Prostate gland (tissue), 2 donors: ENCODE data around the gene HNRNPM. TPM values are rescaled to one million over a fixed set of nuclear protein-coding genes. Genes with fewer than 3 reads are reported as not detected.
"Not testable (repeated sequence)": the region's sequence is repeated elsewhere in the genome, so short reads cannot be mapped to it uniquely, and the experiment has no call there.

Experiments
- DNase-seq: peaks from one replicate; pipeline ENCODE4 v3.0.0-alpha.2; 2019; ENCODE audit warnings: low spot score
- H3K27ac ChIP-seq, 2 donors: fragments of 200-600 bp; sonication (generic); 2 replicates each; pipeline ENCODE4 v1.5.1; 2017 to 2019
- H3K27me3 ChIP-seq: fragments of 200-600 bp; sonication (generic); replicated peaks from 2 replicates; pipeline ENCODE4 v1.5.1; 2019; ENCODE audit not compliant: insufficient read depth
- H3K36me3 ChIP-seq, 2 donors: fragments of 200-600 bp; sonication (generic); 1 replicate in 1 of 2; 2 replicates in 1 of 2; pipeline versions ENCODE4 v1.5.1 to v1.8.1; 2017 to 2019
- H3K4me1 ChIP-seq: fragments of 200-600 bp; sonication (generic); replicated peaks from 2 replicates; pipeline ENCODE4 v1.5.1; 2019
- H3K4me3 ChIP-seq, 2 donors: fragments of 200-600 bp; sonication (generic); 2 replicates each; pipeline ENCODE4 v1.5.1; 2017 to 2019
- H3K9me3 ChIP-seq: fragments of 200-600 bp; sonication (generic); 2 replicates; pipeline ENCODE4 v1.5.1; 2017
- POLR2A ChIP-seq: fragments of 450-650 bp; IDR thresholded peaks from one replicate; pipeline ENCODE4 v1.6.1; 2016; ENCODE audit warnings: antibody characterized with exemption, mild to moderate bottlenecking
- POLR2AphosphoS5 ChIP-seq: sonication (generic); formaldehyde crosslinking; IDR thresholded peaks from one replicate; pipeline ENCODE4 v1.6.1; 2017; ENCODE audit warnings: antibody characterized with exemption
- WGBS: methylation state at CpG from one replicate; pipeline ENCODE4 v1.1.5; 2018; 5-methylcytosine and 5-hydroxymethylcytosine counted together
- intact Hi-C: fragments of 100-400 bp; cut with DNase I; formaldehyde crosslinking; loops from one replicate; pipeline ENCODE4 v1.14.2; 2022
- total RNA-seq, 2 donors: library from RNA; depleted of rRNA; stranded (reverse); fragments of >200 nt; gene quantifications; one replicate each; pipeline ENCODE4 v1.1.0, GENCODE V29; 2016
- TF ChIP-seq, protein P1 (sequence below), 4 experiments: fragments of 200-600 bp in 2 of 4; fragments of 450-650 bp in 2 of 4; sonication (generic) in 2 of 4; IDR thresholded peaks; 1 replicate in 3 of 4; 2 replicates in 1 of 4; pipeline ENCODE4 v1.5.1; 2016 to 2019; ENCODE audit warnings: antibody characterized with exemption in 4 of 4, mild to moderate bottlenecking in 2 of 4, moderate library complexity in 2 of 4

Gene HNRNPM
- total RNA-seq, 2 donors from 2014 or later, result 111 to 147 TPM

- H3K36me3 ChIP-seq, result no peaks in the 10 kb centered on the region
- H3K27ac ChIP-seq, result peak within 1 kb of the TSS; percentile 98 to 100
- peaks cover 7% of the 10 kb centered on the region for H3K4me1 ChIP-seq
- DNase-seq, result peak; percentile 95
- 2% methylated on average over 52 of the region's 70 CpGs for WGBS
- peak; percentile 77 for TF ChIP-seq POLR2A
- TF ChIP-seq, protein P1, sequence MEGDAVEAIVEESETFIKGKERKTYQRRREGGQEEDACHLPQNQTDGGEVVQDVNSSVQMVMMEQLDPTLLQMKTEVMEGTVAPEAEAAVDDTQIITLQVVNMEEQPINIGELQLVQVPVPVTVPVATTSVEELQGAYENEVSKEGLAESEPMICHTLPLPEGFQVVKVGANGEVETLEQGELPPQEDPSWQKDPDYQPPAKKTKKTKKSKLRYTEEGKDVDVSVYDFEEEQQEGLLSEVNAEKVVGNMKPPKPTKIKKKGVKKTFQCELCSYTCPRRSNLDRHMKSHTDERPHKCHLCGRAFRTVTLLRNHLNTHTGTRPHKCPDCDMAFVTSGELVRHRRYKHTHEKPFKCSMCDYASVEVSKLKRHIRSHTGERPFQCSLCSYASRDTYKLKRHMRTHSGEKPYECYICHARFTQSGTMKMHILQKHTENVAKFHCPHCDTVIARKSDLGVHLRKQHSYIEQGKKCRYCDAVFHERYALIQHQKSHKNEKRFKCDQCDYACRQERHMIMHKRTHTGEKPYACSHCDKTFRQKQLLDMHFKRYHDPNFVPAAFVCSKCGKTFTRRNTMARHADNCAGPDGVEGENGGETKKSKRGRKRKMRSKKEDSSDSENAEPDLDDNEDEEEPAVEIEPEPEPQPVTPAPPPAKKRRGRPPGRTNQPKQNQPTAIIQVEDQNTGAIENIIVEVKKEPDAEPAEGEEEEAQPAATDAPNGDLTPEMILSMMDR (IDR thresholded peaks at IDR 0.05), result peak in 2 of 4 experiments; percentile 6 to 26
- TF ChIP-seq POLR2AphosphoS5, result peak; percentile 77
- intact Hi-C loops, result no loop called here
- H3K9me3 ChIP-seq, result no peaks in the 10 kb centered on the region
- H3K4me3 ChIP-seq, result peak within 1 kb of the TSS; percentile 73 to 97
- H3K27me3 ChIP-seq, result no peaks in the 10 kb centered on the region
Measured at GRCh38 chr19:8513687-8514504, 69.1 kb downstream of the HNRNPM start, which contains the start of gene ZNF414. Gene ZNF414 (minus strand): TSS chr19:8514167. CDS start chr19:8514046, 121 bp downstream.

- intact Hi-C loops, H3K4me1 ChIP-seq, H3K9me3 ChIP-seq, DNase-seq, H3K36me3 ChIP-seq, H3K27me3 ChIP-seq: not testable (repeated sequence)
- 76% methylated on average over 21 of the region's 21 CpGs for WGBS
- Histone ChIP-seq H3K27ac (peak overlapping the region; percentile 98 to 100), H3K4me3 (peak overlapping the region; percentile 73 to 97)
Measured at GRCh38 chr19:8514505-8515009, 69.8 kb downstream of the HNRNPM start.

DNA sequence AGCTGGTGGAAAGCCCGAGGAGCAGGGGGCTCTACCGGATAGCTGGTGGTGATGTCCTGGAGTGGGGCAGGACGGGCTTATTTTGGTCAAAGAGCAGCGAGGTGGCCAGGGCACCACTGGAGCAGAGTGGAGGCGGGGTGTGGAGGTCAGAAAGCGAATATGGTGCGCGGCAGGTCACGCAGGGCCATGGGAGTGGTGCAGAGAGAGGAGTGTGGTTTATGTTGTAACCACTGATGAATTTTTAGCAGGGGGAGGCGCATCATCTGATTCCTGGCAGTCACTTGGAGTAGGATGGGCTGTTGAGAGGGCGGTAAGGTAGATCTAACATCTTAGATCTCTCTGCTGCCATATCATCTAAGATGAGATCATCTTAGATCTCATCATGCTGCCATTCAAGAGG lies 70.5 kb downstream of the HNRNPM start:
- intact Hi-C loops, result no loop called here
- TF ChIP-seq POLR2AphosphoS5, result no peak
- H3K4me3 ChIP-seq, result no peak overlapping the region
- no peaks in the 10 kb centered on the region for H3K9me3 ChIP-seq
- H3K36me3 ChIP-seq, result no peaks in the 10 kb centered on the region
- 82% methylated on average over 11 of the region's 11 CpGs for WGBS
- DNase-seq, result no peak
- peaks cover 7% of the 10 kb centered on the region for H3K4me1 ChIP-seq
- no peak overlapping the region for H3K27ac ChIP-seq
- H3K27me3 ChIP-seq, result no peaks in the 10 kb centered on the region

DNA sequence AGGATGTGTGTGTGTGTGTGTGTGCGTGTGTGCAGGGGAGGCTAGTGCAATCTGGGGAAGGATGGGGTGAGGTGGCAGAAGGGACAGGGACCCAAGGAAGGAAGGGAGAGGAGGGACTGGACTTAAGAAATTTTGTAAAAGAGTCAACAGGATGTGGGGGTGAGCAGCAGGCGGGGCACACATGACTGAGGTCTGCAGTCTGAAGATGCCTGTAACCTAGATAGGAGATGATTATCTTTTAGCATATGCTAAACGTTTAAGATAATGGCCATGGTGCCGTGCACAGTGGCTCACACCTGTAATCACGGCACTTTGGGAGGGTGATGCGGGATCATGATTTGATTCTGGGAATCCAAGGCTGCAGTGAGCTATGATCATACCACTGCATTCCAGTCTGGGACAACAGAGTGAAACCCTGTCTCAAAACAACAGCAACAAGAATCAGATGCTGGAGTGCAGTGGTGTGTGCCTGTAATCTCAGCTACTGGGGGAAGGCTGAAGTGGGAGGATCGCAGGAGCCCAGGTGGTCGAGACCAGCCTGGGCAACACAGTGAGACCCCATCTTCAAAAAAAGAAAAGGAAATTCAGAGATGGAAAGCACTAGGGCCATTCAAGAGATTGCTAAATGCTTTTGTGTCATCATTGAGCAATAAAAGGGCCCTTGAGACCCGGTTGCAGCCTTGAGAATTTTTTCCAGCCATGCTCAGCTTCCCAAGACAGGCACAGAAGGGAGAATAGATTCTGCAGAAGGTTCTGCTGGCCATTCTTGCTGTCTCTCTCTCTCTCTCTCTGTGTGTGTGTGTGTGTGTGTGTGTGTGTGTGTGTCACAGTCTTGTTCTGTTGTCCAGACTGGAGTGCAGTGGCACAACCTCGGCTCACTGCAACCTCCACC lies 73.0 kb downstream of the HNRNPM start:
- H3K27me3 ChIP-seq, result no peaks in the 10 kb centered on the region
- no peak overlapping the region for H3K4me3 ChIP-seq
- no peak for DNase-seq
- H3K27ac ChIP-seq, result no peak overlapping the region
- H3K36me3 ChIP-seq, result no peaks in the 10 kb centered on the region
- intact Hi-C loops, result no loop called here
- WGBS, result 55% methylated on average over 10 of the region's 10 CpGs
- H3K4me1 ChIP-seq, result peaks cover 7% of the 10 kb centered on the region
- TF ChIP-seq, protein P1 (IDR thresholded peaks at IDR 0.05), result no peak
- TF ChIP-seq POLR2AphosphoS5, result no peak
- no peak for TF ChIP-seq POLR2A
- H3K9me3 ChIP-seq, result no peaks in the 10 kb centered on the region

GRCh38 chr19:8518536-8518935 lies 73.8 kb downstream of the HNRNPM start:
- H3K27me3 ChIP-seq, result no peaks in the 10 kb centered on the region
- H3K36me3 ChIP-seq, result no peaks in the 10 kb centered on the region
- peaks cover under 1% of the 10 kb centered on the region for H3K4me1 ChIP-seq
- TF ChIP-seq, protein P1 (IDR thresholded peaks at IDR 0.05), result no peak
- TF ChIP-seq POLR2AphosphoS5, result no peak
- TF ChIP-seq POLR2A, result no peak
- intact Hi-C loops, result no loop called here
- WGBS, result 81% methylated on average over 11 of the region's 11 CpGs
- no peaks in the 10 kb centered on the region for H3K9me3 ChIP-seq
- no peak overlapping the region for H3K4me3 ChIP-seq
- DNase-seq, result no peak
- H3K27ac ChIP-seq, result no peak overlapping the region
